OCI-LY3 (cell line): ENCODE results near the gene COL4A3.

Source experiments
- EZH2phosphoT487 ChIP-seq: fragments of 200-600 bp; shearing (Covaris generic); IDR thresholded peaks from 2 replicates; pipeline ENCODE4 v1.6.1; 2018; ENCODE audit warnings: antibody characterized with exemption, mixed run types, low read depth
- TF ChIP-seq, protein P1 (sequence below): fragments of 200-600, 300-600 bp; sonication (generic); IDR thresholded peaks from 2 replicates; pipeline ENCODE4 v1.5.1; 2014; ENCODE audit warnings: antibody characterized with exemption, low read length, low read depth

DNA sequence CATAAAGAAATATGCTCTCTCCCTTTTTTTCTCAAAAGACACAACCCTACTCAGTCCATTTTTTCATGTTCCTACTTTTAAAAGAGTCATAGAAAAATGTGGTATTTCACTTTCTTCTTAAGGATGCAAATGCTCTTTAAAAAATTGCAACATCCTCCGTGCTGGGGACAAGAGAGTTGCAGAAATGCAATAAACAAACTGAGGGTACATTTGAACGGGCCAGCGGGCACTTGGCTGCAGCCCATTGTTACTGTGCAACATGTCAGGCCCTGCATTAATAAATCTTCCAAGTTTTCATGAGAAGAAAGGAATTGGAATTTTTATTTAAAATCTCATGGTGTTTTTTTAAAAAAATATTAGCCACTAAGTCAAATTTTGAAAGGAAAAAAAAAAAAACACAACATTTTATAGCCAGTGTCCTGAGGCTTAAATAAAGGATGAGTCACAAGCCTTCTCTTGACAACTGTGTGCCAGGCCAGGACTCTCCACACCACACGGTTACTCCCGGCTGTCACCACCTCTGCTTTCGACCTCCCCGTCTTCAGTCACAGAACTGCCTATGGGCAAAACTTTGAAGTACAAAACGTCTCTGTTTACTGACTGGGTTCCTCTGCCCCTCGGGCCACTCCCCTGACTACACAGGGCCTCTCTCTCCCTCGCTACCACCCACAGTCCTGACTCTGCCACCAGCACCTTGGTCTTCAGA lies 103.1 kb downstream of the COL4A3 start:
- TF ChIP-seq, protein P1, sequence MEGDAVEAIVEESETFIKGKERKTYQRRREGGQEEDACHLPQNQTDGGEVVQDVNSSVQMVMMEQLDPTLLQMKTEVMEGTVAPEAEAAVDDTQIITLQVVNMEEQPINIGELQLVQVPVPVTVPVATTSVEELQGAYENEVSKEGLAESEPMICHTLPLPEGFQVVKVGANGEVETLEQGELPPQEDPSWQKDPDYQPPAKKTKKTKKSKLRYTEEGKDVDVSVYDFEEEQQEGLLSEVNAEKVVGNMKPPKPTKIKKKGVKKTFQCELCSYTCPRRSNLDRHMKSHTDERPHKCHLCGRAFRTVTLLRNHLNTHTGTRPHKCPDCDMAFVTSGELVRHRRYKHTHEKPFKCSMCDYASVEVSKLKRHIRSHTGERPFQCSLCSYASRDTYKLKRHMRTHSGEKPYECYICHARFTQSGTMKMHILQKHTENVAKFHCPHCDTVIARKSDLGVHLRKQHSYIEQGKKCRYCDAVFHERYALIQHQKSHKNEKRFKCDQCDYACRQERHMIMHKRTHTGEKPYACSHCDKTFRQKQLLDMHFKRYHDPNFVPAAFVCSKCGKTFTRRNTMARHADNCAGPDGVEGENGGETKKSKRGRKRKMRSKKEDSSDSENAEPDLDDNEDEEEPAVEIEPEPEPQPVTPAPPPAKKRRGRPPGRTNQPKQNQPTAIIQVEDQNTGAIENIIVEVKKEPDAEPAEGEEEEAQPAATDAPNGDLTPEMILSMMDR, result no peak
- TF ChIP-seq EZH2phosphoT487, result no peak
